Measurements from ENCODE around the gene ADRB2. TPM values are rescaled to one million over a fixed set of nuclear protein-coding genes. Genes with fewer than 3 reads are reported as not detected.

Gene ADRB2
- total RNA-seq, 4 donors from 2014 or later: 68.8 to 109 (median 86.4) TPM

DNA sequence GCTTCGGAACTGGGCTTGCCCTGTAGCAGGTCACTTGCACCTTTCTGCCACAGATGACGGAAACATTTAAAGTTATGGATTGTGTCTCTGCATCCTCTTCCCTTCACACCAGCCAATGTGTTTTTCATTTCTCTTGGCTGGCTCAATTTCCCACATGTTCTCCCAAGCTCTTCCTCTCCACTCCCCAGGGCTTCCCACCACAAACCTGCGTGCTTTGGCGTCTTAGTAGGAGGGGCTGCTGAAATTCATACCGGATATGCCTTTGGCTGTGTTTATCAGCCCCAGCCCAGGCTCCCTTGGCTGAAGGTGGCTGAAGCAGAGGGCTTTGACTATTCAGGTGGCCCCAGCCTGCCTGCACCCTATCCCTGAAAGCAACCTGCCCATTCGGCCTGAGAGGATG, 32.1 kb downstream of the ADRB2 start:
- Histone ChIP-seq H3K4me1 (peaks cover 33% of the 10 kb centered on the region), H3K9me3 (no peaks in the 10 kb centered on the region), H3K27me3 (no peaks in the 10 kb centered on the region), H3K36me3 (no peaks in the 10 kb centered on the region), H3K4me3 (no peak overlapping the region), H3K27ac (no peak overlapping the region)
- WGBS: 57% methylated on average over 6 of the region's 6 CpGs
- no peak for DNase-seq (ENCODE audit: low spot score in 2 of 2)
- TF ChIP-seq POLR2AphosphoS5 (IDR thresholded peaks at IDR 0.05) (no peak), POLR2A (IDR thresholded peaks at IDR 0.05) (no peak), EP300 (IDR thresholded peaks at IDR 0.05) (no peak)
- TF ChIP-seq, protein P1, sequence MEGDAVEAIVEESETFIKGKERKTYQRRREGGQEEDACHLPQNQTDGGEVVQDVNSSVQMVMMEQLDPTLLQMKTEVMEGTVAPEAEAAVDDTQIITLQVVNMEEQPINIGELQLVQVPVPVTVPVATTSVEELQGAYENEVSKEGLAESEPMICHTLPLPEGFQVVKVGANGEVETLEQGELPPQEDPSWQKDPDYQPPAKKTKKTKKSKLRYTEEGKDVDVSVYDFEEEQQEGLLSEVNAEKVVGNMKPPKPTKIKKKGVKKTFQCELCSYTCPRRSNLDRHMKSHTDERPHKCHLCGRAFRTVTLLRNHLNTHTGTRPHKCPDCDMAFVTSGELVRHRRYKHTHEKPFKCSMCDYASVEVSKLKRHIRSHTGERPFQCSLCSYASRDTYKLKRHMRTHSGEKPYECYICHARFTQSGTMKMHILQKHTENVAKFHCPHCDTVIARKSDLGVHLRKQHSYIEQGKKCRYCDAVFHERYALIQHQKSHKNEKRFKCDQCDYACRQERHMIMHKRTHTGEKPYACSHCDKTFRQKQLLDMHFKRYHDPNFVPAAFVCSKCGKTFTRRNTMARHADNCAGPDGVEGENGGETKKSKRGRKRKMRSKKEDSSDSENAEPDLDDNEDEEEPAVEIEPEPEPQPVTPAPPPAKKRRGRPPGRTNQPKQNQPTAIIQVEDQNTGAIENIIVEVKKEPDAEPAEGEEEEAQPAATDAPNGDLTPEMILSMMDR (IDR thresholded peaks at IDR 0.05): no peak

DNA sequence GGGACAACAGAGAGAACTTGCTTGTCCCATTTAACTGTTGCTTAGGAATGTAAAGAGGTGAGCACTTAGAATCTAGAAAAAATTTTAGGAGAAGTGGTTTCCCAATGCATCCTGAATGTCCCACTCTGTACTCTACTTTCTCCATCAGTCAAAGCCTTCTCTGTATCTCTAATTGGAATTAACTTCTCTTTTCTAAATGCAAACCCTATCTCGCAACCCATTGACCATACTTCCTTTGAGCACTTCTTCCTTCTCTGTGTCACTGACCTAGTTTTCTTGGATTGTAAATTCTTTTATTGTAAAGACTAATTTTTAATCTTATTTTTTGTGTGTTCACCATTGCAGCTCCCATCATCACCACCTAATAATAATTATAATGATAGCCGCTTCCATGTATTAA, 33.3 kb downstream of the ADRB2 start:
- TF ChIP-seq EP300 (IDR thresholded peaks at IDR 0.05) (no peak), POLR2AphosphoS5 (IDR thresholded peaks at IDR 0.05) (no peak), POLR2A (IDR thresholded peaks at IDR 0.05) (no peak)
- TF ChIP-seq, protein P1 (IDR thresholded peaks at IDR 0.05): no peak
- no peaks in the 10 kb centered on the region for H3K36me3 ChIP-seq
- no peak for DNase-seq (ENCODE audit: low spot score in 2 of 2)
- H3K4me3 ChIP-seq: no peak overlapping the region
- WGBS: 70% methylated on average over 2 of the region's 2 CpGs
- H3K27ac ChIP-seq: no peak overlapping the region
- H3K27me3 ChIP-seq: no peaks in the 10 kb centered on the region
- H3K4me1 ChIP-seq: peaks cover 32% of the 10 kb centered on the region
- no peaks in the 10 kb centered on the region for H3K9me3 ChIP-seq

DNA sequence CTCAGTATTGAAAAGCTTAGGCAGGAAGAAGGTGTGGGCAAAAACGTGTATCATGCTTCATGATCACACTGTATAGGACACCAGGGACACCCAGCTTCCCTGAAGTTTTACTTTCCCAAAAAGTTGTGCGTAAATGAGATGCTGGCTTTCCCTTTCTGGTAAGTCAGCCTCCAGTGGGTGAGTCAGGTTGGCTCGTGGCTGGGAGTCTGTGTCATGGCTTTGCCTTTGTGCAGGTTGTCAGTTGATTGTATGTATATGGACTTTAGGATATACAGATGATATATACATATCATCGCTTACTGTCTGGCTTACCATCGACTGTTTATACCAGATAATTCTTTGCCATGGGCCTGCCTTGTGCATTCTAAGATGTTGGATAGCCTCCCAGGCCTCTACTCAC, 34.2 kb downstream of the ADRB2 start:
- H3K4me3 ChIP-seq: no peak overlapping the region
- 53% methylated on average over 5 of the region's 5 CpGs for WGBS
- no peak overlapping the region for H3K27ac ChIP-seq
- TF ChIP-seq, protein P1 (IDR thresholded peaks at IDR 0.05): no peak
- TF ChIP-seq EP300 (IDR thresholded peaks at IDR 0.05) (no peak), POLR2A (IDR thresholded peaks at IDR 0.05) (no peak), POLR2AphosphoS5 (IDR thresholded peaks at IDR 0.05) (no peak)
- H3K4me1 ChIP-seq: peaks cover 24% of the 10 kb centered on the region
- DNase-seq (ENCODE audit: low spot score in 2 of 2): no peak
- no peaks in the 10 kb centered on the region for H3K27me3 ChIP-seq
- H3K36me3 ChIP-seq: no peaks in the 10 kb centered on the region
- H3K9me3 ChIP-seq: no peaks in the 10 kb centered on the region

DNA sequence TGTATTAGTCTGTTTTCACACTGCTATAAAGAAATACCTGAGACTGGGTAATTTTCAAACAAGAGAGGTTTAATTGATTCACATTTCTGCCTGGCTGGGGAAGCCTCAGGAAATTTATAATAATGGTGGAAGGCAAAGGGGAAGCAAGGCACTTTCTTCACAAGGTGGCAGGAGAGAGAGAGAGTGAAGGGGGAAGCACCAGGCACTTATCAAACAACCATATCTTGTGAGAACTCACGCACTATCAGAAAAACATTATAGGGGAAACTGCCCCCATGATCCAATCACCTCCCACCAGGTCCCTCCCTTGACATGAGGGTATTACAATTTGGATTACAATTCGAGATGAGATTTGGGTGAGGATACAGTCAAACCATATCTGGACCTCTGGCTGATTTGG, 34.7 kb downstream of the ADRB2 start:
- no peak overlapping the region for H3K4me3 ChIP-seq
- H3K27me3 ChIP-seq: no peaks in the 10 kb centered on the region
- no peaks in the 10 kb centered on the region for H3K9me3 ChIP-seq
- TF ChIP-seq, protein P1 (IDR thresholded peaks at IDR 0.05): no peak
- TF ChIP-seq POLR2A (IDR thresholded peaks at IDR 0.05) (no peak), POLR2AphosphoS5 (IDR thresholded peaks at IDR 0.05) (no peak), EP300 (IDR thresholded peaks at IDR 0.05) (no peak)
- 63% methylated on average over 2 of the region's 2 CpGs for WGBS
- no peak for DNase-seq (ENCODE audit: low spot score in 2 of 2)
- H3K27ac ChIP-seq: no peak overlapping the region
- no peaks in the 10 kb centered on the region for H3K36me3 ChIP-seq
- H3K4me1 ChIP-seq: peaks cover 24% of the 10 kb centered on the region

DNA sequence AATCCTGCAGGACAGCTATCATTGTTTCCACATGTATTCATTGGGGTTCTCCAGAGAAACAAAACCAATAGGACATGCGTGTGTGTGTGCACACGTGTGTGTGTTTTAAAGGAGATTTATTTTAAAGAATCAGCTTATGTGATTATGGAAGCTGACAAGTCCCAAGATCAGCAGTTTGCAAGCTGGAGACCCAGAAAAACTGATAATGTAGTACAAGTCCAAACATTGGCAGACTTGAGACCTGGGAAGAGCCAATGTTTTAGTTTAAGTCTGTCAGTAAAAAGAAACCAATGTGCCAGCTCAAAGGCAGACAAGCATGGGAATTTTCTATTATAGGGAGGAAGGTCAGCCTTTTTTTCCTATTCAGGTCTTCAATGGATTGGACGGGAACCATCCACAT, 35.3 kb downstream of the ADRB2 start:
- DNase-seq (ENCODE audit: low spot score in 2 of 2): no peak
- TF ChIP-seq POLR2A (IDR thresholded peaks at IDR 0.05) (no peak), EP300 (IDR thresholded peaks at IDR 0.05) (no peak)
- Histone ChIP-seq H3K36me3 (no peaks in the 10 kb centered on the region), H3K4me1 (peaks cover 24% of the 10 kb centered on the region), H3K27ac (no peak overlapping the region), H3K4me3 (no peak overlapping the region), H3K27me3 (no peaks in the 10 kb centered on the region), H3K9me3 (no peaks in the 10 kb centered on the region)
- WGBS: 86% methylated on average over 3 of the region's 3 CpGs
